ENCODE data around the gene SEPTIN5. TPM values are rescaled to one million over a fixed set of nuclear protein-coding genes. Genes with fewer than 3 reads are reported as not detected.

The SEPTIN5 gene
- total and polyA plus RNA-seq, 2 experiments from 2014 or later: 4.3 to 17.2 TPM

DNA sequence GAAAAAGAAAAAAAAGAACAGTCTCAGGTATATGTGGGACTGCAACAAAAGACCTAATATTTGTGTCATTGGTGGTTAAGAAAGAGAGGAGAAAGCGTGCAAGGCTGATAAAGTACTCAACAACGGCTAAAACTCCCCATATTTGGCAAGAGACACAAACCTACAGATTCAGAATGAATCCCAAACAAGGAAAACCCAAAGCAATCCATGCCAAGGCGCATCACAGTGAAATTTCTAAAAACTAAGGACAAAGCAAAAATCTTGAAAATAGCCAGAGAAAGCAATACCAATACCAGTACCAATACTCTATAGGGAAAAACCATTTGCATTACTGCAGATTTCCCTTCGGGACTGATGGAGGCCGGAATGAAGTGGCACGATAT is 32.4 kb upstream of the SEPTIN5 start:
- H3K4me1 ChIP-seq (ENCODE audit: insufficient read depth): peaks cover 9% of the 10 kb centered on the region; the same call in 1 of the 2 replicates
- H3K9me3 Mint-ChIP-seq: peaks cover 13% of the 10 kb centered on the region
- no peak for TF ChIP-seq CREB1 (CRISPR knock-in tag; IDR thresholded peaks at IDR 0.05; ENCODE audit: low read depth)
- no peak for TF ChIP-seq JUNB (IDR thresholded peaks at IDR 0.05; ENCODE audit: unreplicated experiment)
- no peak for TF ChIP-seq POLR2AphosphoS5 (IDR thresholded peaks at IDR 0.05; ENCODE audit: low read depth)
- TF ChIP-seq, protein P1, sequence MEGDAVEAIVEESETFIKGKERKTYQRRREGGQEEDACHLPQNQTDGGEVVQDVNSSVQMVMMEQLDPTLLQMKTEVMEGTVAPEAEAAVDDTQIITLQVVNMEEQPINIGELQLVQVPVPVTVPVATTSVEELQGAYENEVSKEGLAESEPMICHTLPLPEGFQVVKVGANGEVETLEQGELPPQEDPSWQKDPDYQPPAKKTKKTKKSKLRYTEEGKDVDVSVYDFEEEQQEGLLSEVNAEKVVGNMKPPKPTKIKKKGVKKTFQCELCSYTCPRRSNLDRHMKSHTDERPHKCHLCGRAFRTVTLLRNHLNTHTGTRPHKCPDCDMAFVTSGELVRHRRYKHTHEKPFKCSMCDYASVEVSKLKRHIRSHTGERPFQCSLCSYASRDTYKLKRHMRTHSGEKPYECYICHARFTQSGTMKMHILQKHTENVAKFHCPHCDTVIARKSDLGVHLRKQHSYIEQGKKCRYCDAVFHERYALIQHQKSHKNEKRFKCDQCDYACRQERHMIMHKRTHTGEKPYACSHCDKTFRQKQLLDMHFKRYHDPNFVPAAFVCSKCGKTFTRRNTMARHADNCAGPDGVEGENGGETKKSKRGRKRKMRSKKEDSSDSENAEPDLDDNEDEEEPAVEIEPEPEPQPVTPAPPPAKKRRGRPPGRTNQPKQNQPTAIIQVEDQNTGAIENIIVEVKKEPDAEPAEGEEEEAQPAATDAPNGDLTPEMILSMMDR (conservative IDR thresholded peaks at IDR 0.05; ENCODE audit: low read depth in 2 of 2): no peak
- TF ChIP-seq EZH2phosphoT487 (IDR thresholded peaks at IDR 0.05; ENCODE audit: unreplicated experiment): no peak
- no peak for TF ChIP-seq STAT1 (IDR thresholded peaks at IDR 0.05; ENCODE audit: unreplicated experiment)

DNA sequence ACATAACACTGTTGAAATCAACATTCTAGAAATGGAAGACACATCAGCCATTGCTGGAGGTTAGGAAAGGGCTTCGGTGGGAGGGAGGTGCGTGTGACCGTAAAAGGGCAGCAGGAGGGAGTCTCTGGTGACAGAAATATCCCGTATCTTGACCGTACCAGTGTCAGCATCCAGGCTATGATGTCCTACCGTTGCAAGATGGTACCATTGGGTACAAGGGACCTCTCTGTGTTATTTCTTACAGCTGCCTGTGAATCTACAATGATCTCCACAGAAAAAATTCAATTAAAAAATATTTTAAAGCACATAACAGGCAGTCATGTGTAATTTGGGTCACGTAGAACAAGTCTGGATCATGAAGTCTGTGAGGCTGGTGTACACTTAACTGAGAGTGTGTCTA is 27.4 kb upstream of the SEPTIN5 start:
- Mint-ChIP-seq H3K27me3 (ENCODE audit: insufficient read depth, low read depth, poor library complexity) (peaks cover 6% of the 10 kb centered on the region), H3K4me3 (no peak overlapping the region), H3K36me3 (ENCODE audit: low read depth) (no peaks in the 10 kb centered on the region), H3K27ac (no peak overlapping the region), H3K9me3 (peaks cover 6% of the 10 kb centered on the region; the same call in 2 of the 3 replicates), H3K4me1 (peaks cover 12% of the 10 kb centered on the region)
- H3K4me3 ChIP-seq: no peak overlapping the region
- H3K79me2 ChIP-seq (replicated peaks; ENCODE audit: insufficient read depth): no peaks in the 10 kb centered on the region
- no peaks in the 10 kb centered on the region for H3F3A ChIP-seq (replicated peaks; ENCODE audit: low read depth)
- no peaks in the 10 kb centered on the region; the same call in 1 of the 2 replicates for H3K4me1 ChIP-seq (ENCODE audit: insufficient read depth)
- no peak overlapping the region for H3K4me2 ChIP-seq
- no peaks in the 10 kb centered on the region for H3K9me2 ChIP-seq (ENCODE audit: insufficient read depth)
- no peak overlapping the region for H3K27ac ChIP-seq (ENCODE audit: low read depth)
- no peaks in the 10 kb centered on the region for H4K20me1 ChIP-seq (replicated peaks; ENCODE audit: insufficient read depth)
- no peaks in the 10 kb centered on the region for H3K36me3 ChIP-seq (ENCODE audit: insufficient read depth)
- no peaks in the 10 kb centered on the region for H3K27me3 ChIP-seq (ENCODE audit: insufficient read depth)
- no peak overlapping the region for H2AFZ ChIP-seq
- no peak for ATAC-seq
- no peak for DNase-seq (ENCODE audit: low spot score)
- TF ChIP-seq NANOG (IDR thresholded peaks at IDR 0.05; ENCODE audit: borderline replicate concordance) (no peak), POLR2AphosphoS5 (IDR thresholded peaks at IDR 0.05; ENCODE audit: low read depth) (no peak), STAT1 (IDR thresholded peaks at IDR 0.05; ENCODE audit: unreplicated experiment) (no peak), EZH2phosphoT487 (IDR thresholded peaks at IDR 0.05; ENCODE audit: unreplicated experiment) (no peak), CREB1 (CRISPR knock-in tag; IDR thresholded peaks at IDR 0.05; ENCODE audit: low read depth) (no peak), ZNF331 (CRISPR knock-in tag; IDR thresholded peaks at IDR 0.05; ENCODE audit: low read depth) (no peak), ZNF114 (CRISPR knock-in tag; IDR thresholded peaks at IDR 0.05) (no peak), JUNB (IDR thresholded peaks at IDR 0.05; ENCODE audit: unreplicated experiment) (no peak)
- TF ChIP-seq, protein P1 (conservative IDR thresholded peaks at IDR 0.05; ENCODE audit: low read depth in 2 of 2): no peak
- TF ChIP-seq, protein P2, sequence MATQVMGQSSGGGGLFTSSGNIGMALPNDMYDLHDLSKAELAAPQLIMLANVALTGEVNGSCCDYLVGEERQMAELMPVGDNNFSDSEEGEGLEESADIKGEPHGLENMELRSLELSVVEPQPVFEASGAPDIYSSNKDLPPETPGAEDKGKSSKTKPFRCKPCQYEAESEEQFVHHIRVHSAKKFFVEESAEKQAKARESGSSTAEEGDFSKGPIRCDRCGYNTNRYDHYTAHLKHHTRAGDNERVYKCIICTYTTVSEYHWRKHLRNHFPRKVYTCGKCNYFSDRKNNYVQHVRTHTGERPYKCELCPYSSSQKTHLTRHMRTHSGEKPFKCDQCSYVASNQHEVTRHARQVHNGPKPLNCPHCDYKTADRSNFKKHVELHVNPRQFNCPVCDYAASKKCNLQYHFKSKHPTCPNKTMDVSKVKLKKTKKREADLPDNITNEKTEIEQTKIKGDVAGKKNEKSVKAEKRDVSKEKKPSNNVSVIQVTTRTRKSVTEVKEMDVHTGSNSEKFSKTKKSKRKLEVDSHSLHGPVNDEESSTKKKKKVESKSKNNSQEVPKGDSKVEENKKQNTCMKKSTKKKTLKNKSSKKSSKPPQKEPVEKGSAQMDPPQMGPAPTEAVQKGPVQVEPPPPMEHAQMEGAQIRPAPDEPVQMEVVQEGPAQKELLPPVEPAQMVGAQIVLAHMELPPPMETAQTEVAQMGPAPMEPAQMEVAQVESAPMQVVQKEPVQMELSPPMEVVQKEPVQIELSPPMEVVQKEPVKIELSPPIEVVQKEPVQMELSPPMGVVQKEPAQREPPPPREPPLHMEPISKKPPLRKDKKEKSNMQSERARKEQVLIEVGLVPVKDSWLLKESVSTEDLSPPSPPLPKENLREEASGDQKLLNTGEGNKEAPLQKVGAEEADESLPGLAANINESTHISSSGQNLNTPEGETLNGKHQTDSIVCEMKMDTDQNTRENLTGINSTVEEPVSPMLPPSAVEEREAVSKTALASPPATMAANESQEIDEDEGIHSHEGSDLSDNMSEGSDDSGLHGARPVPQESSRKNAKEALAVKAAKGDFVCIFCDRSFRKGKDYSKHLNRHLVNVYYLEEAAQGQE (IDR thresholded peaks at IDR 0.05; ENCODE audit: unreplicated experiment): no peak
- TF ChIP-seq, protein P3, sequence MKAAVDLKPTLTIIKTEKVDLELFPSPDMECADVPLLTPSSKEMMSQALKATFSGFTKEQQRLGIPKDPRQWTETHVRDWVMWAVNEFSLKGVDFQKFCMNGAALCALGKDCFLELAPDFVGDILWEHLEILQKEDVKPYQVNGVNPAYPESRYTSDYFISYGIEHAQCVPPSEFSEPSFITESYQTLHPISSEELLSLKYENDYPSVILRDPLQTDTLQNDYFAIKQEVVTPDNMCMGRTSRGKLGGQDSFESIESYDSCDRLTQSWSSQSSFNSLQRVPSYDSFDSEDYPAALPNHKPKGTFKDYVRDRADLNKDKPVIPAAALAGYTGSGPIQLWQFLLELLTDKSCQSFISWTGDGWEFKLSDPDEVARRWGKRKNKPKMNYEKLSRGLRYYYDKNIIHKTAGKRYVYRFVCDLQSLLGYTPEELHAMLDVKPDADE (IDR thresholded peaks at IDR 0.05): no peak

More for the DNA sequence above, 32.4 kb upstream of the SEPTIN5 start:
- Histone ChIP-seq H3K9me2 (ENCODE audit: insufficient read depth) (no peaks in the 10 kb centered on the region), H3K4me2 (no peak overlapping the region), H3K27me3 (ENCODE audit: insufficient read depth) (no peaks in the 10 kb centered on the region), H3F3A (replicated peaks; ENCODE audit: low read depth) (no peaks in the 10 kb centered on the region), H3K4me3 (no peak overlapping the region), H3K79me2 (replicated peaks; ENCODE audit: insufficient read depth) (no peaks in the 10 kb centered on the region), H4K20me1 (replicated peaks; ENCODE audit: insufficient read depth) (no peaks in the 10 kb centered on the region), H2AFZ (no peak overlapping the region), H3K27ac (ENCODE audit: low read depth) (no peak overlapping the region), H3K36me3 (ENCODE audit: insufficient read depth) (no peaks in the 10 kb centered on the region)
- Mint-ChIP-seq H3K4me3 (no peak overlapping the region), H3K36me3 (ENCODE audit: low read depth) (no peaks in the 10 kb centered on the region), H3K27ac (no peak overlapping the region), H3K4me1 (peaks cover 8% of the 10 kb centered on the region), H3K27me3 (ENCODE audit: insufficient read depth, low read depth, poor library complexity) (peaks cover 2% of the 10 kb centered on the region)
- no peak for DNase-seq (ENCODE audit: low spot score)
- ATAC-seq: no peak
